Nephron (organoid): ENCODE data around the gene COPS2.

ENCODE experiments used
- H3K27ac Mint-ChIP-seq, 3 experiments: 2 replicates each; pipeline ENCODE4 v1.8.0; 2020; ENCODE audit warnings: mixed read lengths in 3 of 3, mild to moderate bottlenecking in 2 of 3, moderate library complexity in 1 of 3
- H3K27me3 Mint-ChIP-seq: 2 replicates; pipeline ENCODE4 v1.8.0; 2021; ENCODE audit warnings: low read depth, mild to moderate bottlenecking, moderate library complexity, mixed read lengths
- H3K36me3 Mint-ChIP-seq: 2 replicates; pipeline ENCODE4 v1.8.0; 2020; ENCODE audit warnings: low read depth, mixed read lengths
- H3K4me1 Mint-ChIP-seq: 2 replicates; pipeline ENCODE4 v1.8.0; 2020; ENCODE audit warnings: mixed read lengths
- H3K4me3 Mint-ChIP-seq, 3 experiments: 2 replicates each; pipeline ENCODE4 v1.8.0; 2020; ENCODE audit warnings: mild to moderate bottlenecking in 3 of 3, mixed read lengths in 3 of 3, moderate library complexity in 2 of 3
- H3K9me3 Mint-ChIP-seq: 2 replicates; pipeline ENCODE4 v1.8.0; 2020; ENCODE audit warnings: mixed read lengths
- CTCF ChIP-seq, 3 experiments: fragments of 200-600 bp; sonication (generic); IDR thresholded peaks; one replicate each; pipeline ENCODE4 v1.5.0; 2021; ENCODE audit warnings: antibody characterized with exemption in 3 of 3; ENCODE audit not compliant: unreplicated experiment in 3 of 3

Gene COPS2

DNA sequence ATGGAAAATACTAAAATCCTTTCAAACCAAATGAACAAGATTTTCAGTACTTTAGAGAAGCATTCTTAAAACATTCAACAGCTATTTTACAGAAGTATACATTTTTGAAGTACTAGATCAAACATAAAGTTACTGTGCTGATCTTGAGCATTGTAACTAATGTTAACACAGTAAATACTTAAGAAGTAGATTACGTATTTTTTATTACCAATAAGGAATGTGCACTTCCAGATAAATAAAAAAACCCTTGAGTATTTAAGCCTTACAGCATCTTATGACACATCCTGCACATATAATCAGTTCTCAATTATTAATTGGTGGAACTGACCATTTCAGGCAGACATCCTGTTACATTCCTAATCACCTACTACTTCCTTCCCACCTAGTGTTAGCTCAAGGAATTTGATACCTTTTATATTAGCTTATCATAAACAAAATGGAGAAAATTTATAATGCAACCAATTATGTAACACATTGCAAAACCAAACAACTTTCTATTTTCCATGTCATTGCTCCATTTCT, 32.8 kb downstream of the COPS2 start:
- no peak for TF ChIP-seq CTCF (IDR thresholded peaks at IDR 0.05; ENCODE audit: unreplicated experiment in 3 of 3)
- Mint-ChIP-seq H3K9me3 (no peaks in the 10 kb centered on the region), H3K27me3 (no peaks in the 10 kb centered on the region), H3K4me1 (no peaks in the 10 kb centered on the region), H3K4me3 (no peak overlapping the region), H3K36me3 (peaks cover 3% of the 10 kb centered on the region), H3K27ac (no peak overlapping the region)

DNA sequence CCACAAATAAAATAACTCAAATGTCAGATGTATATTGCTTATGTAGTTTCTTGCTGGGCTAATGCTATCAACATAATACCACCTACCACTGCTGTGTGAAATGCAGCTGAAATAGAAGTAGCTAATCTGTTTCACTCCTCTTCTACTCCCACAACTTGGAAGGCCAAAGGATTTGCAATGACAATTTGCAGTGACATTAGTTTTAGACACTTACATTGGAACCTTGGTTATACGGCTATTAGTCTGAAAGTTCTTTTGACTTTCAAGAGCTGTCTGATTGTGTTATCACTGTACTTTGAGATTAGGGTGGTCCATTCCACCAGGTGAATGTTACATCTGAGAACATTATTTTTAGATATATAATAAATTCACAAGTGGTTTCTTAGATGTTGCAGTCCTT, 33.5 kb downstream of the COPS2 start:
- peaks cover 5% of the 10 kb centered on the region for H3K36me3 Mint-ChIP-seq
- no peaks in the 10 kb centered on the region for H3K9me3 Mint-ChIP-seq
- no peak overlapping the region for H3K27ac Mint-ChIP-seq
- no peak overlapping the region for H3K4me3 Mint-ChIP-seq
- no peak for TF ChIP-seq CTCF (IDR thresholded peaks at IDR 0.05; ENCODE audit: unreplicated experiment in 3 of 3)
- no peaks in the 10 kb centered on the region for H3K4me1 Mint-ChIP-seq
- H3K27me3 Mint-ChIP-seq, result no peaks in the 10 kb centered on the region

DNA sequence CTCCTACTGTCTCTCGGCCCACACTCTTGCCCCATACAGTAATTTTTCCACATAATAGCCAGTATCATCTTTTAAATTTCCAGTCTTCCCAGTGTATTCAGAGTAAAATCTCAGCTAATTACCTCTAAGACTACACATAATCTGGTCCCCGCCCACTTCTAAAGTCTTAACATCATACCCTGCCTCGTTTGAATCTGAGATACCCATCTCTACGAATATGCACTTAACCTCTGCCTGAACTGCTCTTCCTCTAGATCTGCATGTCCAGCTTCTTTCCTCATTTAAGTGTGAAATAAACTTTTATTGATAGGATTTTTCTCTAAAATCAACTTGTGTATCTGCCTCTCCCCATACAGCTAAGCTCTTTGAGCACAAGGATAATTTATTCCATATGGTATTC, 34.6 kb downstream of the COPS2 start:
- H3K27me3 Mint-ChIP-seq, result no peaks in the 10 kb centered on the region
- H3K36me3 Mint-ChIP-seq, result peaks cover 12% of the 10 kb centered on the region
- H3K9me3 Mint-ChIP-seq, result no peaks in the 10 kb centered on the region
- H3K27ac Mint-ChIP-seq, result no peak overlapping the region
- TF ChIP-seq CTCF (IDR thresholded peaks at IDR 0.05; ENCODE audit: unreplicated experiment in 3 of 3), result no peak
- no peak overlapping the region for H3K4me3 Mint-ChIP-seq
- H3K4me1 Mint-ChIP-seq, result no peaks in the 10 kb centered on the region

GRCh38 chr15:49116108-49116857, 39.1 kb downstream of the COPS2 start:
- no peak for TF ChIP-seq CTCF (IDR thresholded peaks at IDR 0.05; ENCODE audit: unreplicated experiment in 3 of 3)
- H3K36me3 Mint-ChIP-seq, result peaks cover 53% of the 10 kb centered on the region
- no peaks in the 10 kb centered on the region for H3K4me1 Mint-ChIP-seq
- peaks cover 32% of the 10 kb centered on the region for H3K9me3 Mint-ChIP-seq
- no peak overlapping the region for H3K4me3 Mint-ChIP-seq
- H3K27me3 Mint-ChIP-seq, result no peaks in the 10 kb centered on the region
- no peak overlapping the region for H3K27ac Mint-ChIP-seq

- no peak for TF ChIP-seq CTCF (IDR thresholded peaks at IDR 0.05; ENCODE audit: unreplicated experiment in 3 of 3)
- Mint-ChIP-seq H3K27ac (no peak overlapping the region), H3K4me1 (no peaks in the 10 kb centered on the region), H3K9me3 (peaks cover 34% of the 10 kb centered on the region), H3K4me3 (no peak overlapping the region), H3K27me3 (no peaks in the 10 kb centered on the region), H3K36me3 (peaks cover 58% of the 10 kb centered on the region)
Measured at GRCh38 chr15:49115062-49115461, 40.3 kb downstream of the COPS2 start.
